AG04449 (cell line): ENCODE data around the gene CACNA1G.

Source experiments
- CTCF ChIA-PET: fragments of 350-600 bp; formaldehyde crosslinking; extraction: SDS; loops from one replicate; lab custom pipeline; 2021; ENCODE audit warnings: antibody characterized with exemption; lab: Yijun Ruan, JAX
- POLR2A ChIA-PET: fragments of 400-600, 350-600 bp; formaldehyde crosslinking; extraction: SDS; loops from one replicate; lab custom pipeline; 2020; ENCODE audit warnings: antibody characterized with exemption, inconsistent platforms; lab: Yijun Ruan, JAX
- DNase-seq: peaks from one replicate; pipeline ENCODE4 v3.0.0-alpha.2; 2010; ENCODE audit warnings: low read depth, low spot score
- H3K4me3 ChIP-seq: 2 replicates; pipeline ENCODE4 v1.5.1; 2011; ENCODE audit warnings: low read depth, mild to moderate bottlenecking, control low read depth, low read length
- CTCF ChIP-seq: IDR thresholded peaks from one replicate; pipeline ENCODE4 v1.5.1; 2011; ENCODE audit warnings: mild to moderate bottlenecking, moderate library complexity, low read length, control low read depth, inconsistent platforms; ENCODE audit not compliant: insufficient read depth; ENCODE audit errors: missing control alignments

CACNA1G gene

GRCh38 chr17:50634224-50634914, 73.9 kb downstream of the CACNA1G start, which contains the start of gene ABCC3:
Gene ABCC3 (plus strand): TSS chr17:50634881. CDS start chr17:50634937, 56 bp downstream.
- H3K4me3 ChIP-seq: peak within 1 kb of the TSS; percentile 63
- no peak for TF ChIP-seq CTCF
- no peak for DNase-seq
- CTCF ChIA-PET: interaction anchor here (1.5 to 10.4 kb wide), 4 partner anchors 8 to 60 kb away, joined by 5 to 166 read pairs (median 8); no protein-coding TSS in a partner anchor
- POLR2A ChIA-PET: no interaction called here

- DNase-seq: no peak
- CTCF ChIA-PET: interaction anchor here (1.0 to 10.4 kb wide), 8 partner anchors 9 to 85 kb away, joined by 3 to 166 read pairs (median 6); no protein-coding TSS in a partner anchor
These were observed 74.6 kb downstream of the CACNA1G start for GRCh38 chr17:50634915-50635731.

GRCh38 chr17:50635732-50635981, 75.1 kb downstream of the CACNA1G start:
- POLR2A ChIA-PET: no interaction called here
- CTCF ChIA-PET: interaction anchor here (1.0 to 10.4 kb wide), 8 partner anchors 9 to 85 kb away, joined by 3 to 166 read pairs (median 5); no protein-coding TSS in a partner anchor
- DNase-seq: no peak
- TF ChIP-seq CTCF: no peak
- H3K4me3 ChIP-seq: peak overlapping the region; percentile 63

More at GRCh38 chr17:50634915-50635731, 74.6 kb downstream of the CACNA1G start:
- H3K4me3 ChIP-seq: peak overlapping the region; percentile 63
- peak; percentile 24 for TF ChIP-seq CTCF
- POLR2A ChIA-PET: no interaction called here

- no peak overlapping the region for H3K4me3 ChIP-seq
- TF ChIP-seq CTCF: no peak
- CTCF ChIA-PET: interaction anchor here (0.8 to 10.4 kb wide), 9 partner anchors 10 to 86 kb away, joined by 3 to 166 read pairs (median 4); no protein-coding TSS in a partner anchor
- DNase-seq: no peak
- POLR2A ChIA-PET: interaction anchor here (0.6 kb wide), 1 partner anchor 436 kb away, joined by 3 read pairs; no protein-coding TSS in a partner anchor
These were observed 75.7 kb downstream of the CACNA1G start for GRCh38 chr17:50635982-50636803.

- ChIA-PET POLR2A (interaction anchor here (0.7 kb wide), 1 partner anchor 28 kb away, joined by 3 read pairs; no protein-coding TSS in a partner anchor), CTCF (interaction anchor here (0.7 to 10.4 kb wide), 7 partner anchors 10 to 95 kb away, joined by 3 to 166 read pairs (median 3); no protein-coding TSS in a partner anchor)
- H3K4me3 ChIP-seq: no peak overlapping the region
- no peak for TF ChIP-seq CTCF
- no peak for DNase-seq
These were observed 76.3 kb downstream of the CACNA1G start for GRCh38 chr17:50636804-50637195.
